Neutrophil (primary cell): Measurements from ENCODE around the gene FEZ2.

ENCODE experiments used
- H3K27ac ChIP-seq: fragments of 200-600 bp; sonication (generic); 2 replicates; pipeline ENCODE4 v1.5.1; 2016; ENCODE audit warnings: mild to moderate bottlenecking, moderate library complexity
- H3K27me3 ChIP-seq: fragments of 200-600 bp; sonication (generic); 2 replicates; pipeline ENCODE4 v1.6.0; 2016; ENCODE audit warnings: mild to moderate bottlenecking
- H3K36me3 ChIP-seq: fragments of 200-600 bp; sonication (generic); 2 replicates; pipeline ENCODE4 v1.5.1; 2017
- H3K4me1 ChIP-seq, 2 experiments: fragments of 200-600 bp in 1 of 2; sonication (generic) in 1 of 2; 1 replicate in 1 of 2; 2 replicates in 1 of 2; pipeline versions ENCODE4 v1.5.1 to v1.6.1; 2013 to 2016; ENCODE audit warnings: low read depth in 1 of 2, low read length in 1 of 2, mild to moderate bottlenecking in 1 of 2, moderate library complexity in 1 of 2; ENCODE audit not compliant: control insufficient read depth in 1 of 2, insufficient read depth in 1 of 2
- H3K4me3 ChIP-seq, 2 experiments: fragments of 200-600 bp in 1 of 2; sonication (generic) in 1 of 2; 1 replicate in 1 of 2; 2 replicates in 1 of 2; pipeline ENCODE4 v1.5.1; 2013 to 2016; ENCODE audit warnings: low read depth in 1 of 2, low read length in 1 of 2, mild to moderate bottlenecking in 1 of 2, moderate library complexity in 1 of 2
- H3K9me3 ChIP-seq: fragments of 200-600 bp; sonication (generic); 2 replicates; pipeline ENCODE4 v1.5.1; 2016
- TF ChIP-seq, protein P1 (sequence below): fragments of 200-600 bp; sonication (generic); IDR thresholded peaks from 2 replicates; pipeline ENCODE4 v1.5.1; 2016; ENCODE audit warnings: antibody characterized with exemption

Gene FEZ2

GRCh38 chr2:36572054-36572718 lies 25.8 kb downstream of the FEZ2 start:
- Histone ChIP-seq H3K27me3 (no peaks in the 10 kb centered on the region), H3K27ac (no peak overlapping the region), H3K4me1 (peaks cover 0 to 6% of the 10 kb centered on the region in 2 experiments), H3K9me3 (no peaks in the 10 kb centered on the region), H3K4me3 (no peak overlapping the region), H3K36me3 (peaks cover 72% of the 10 kb centered on the region)
- TF ChIP-seq, protein P1, sequence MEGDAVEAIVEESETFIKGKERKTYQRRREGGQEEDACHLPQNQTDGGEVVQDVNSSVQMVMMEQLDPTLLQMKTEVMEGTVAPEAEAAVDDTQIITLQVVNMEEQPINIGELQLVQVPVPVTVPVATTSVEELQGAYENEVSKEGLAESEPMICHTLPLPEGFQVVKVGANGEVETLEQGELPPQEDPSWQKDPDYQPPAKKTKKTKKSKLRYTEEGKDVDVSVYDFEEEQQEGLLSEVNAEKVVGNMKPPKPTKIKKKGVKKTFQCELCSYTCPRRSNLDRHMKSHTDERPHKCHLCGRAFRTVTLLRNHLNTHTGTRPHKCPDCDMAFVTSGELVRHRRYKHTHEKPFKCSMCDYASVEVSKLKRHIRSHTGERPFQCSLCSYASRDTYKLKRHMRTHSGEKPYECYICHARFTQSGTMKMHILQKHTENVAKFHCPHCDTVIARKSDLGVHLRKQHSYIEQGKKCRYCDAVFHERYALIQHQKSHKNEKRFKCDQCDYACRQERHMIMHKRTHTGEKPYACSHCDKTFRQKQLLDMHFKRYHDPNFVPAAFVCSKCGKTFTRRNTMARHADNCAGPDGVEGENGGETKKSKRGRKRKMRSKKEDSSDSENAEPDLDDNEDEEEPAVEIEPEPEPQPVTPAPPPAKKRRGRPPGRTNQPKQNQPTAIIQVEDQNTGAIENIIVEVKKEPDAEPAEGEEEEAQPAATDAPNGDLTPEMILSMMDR: no peak

DNA sequence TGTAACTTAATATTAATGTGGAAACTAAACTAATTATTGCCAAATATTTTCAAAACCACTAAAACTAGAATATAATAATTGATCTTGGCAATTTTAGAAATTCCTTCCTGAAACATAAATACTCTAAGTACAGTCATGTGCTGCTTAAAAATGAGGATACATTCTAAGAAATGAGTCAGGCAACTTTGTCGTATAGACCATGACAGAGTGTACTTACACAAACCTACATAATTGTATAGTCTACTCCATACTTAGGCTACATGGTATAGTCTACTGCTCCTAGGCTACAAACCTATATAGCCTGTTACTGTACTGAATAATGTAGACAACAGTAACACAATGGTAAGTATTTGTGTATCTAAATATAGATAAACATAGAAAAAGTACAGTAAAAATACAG lies 27.6 kb downstream of the FEZ2 start:
- H3K27ac ChIP-seq: no peak overlapping the region
- H3K27me3 ChIP-seq: no peaks in the 10 kb centered on the region
- TF ChIP-seq, protein P1: no peak
- H3K9me3 ChIP-seq: no peaks in the 10 kb centered on the region
- peaks cover 73% of the 10 kb centered on the region for H3K36me3 ChIP-seq
- H3K4me1 ChIP-seq: no peaks in the 10 kb centered on the region
- no peak overlapping the region for H3K4me3 ChIP-seq

GRCh38 chr2:36569267-36569856 lies 28.6 kb downstream of the FEZ2 start:
- Histone ChIP-seq H3K36me3 (peaks cover 69% of the 10 kb centered on the region), H3K4me1 (peaks cover 5 to 9% of the 10 kb centered on the region in 2 experiments), H3K4me3 (no peak overlapping the region), H3K9me3 (no peaks in the 10 kb centered on the region), H3K27ac (no peak overlapping the region), H3K27me3 (no peaks in the 10 kb centered on the region)
- TF ChIP-seq, protein P1: no peak

GRCh38 chr2:36568516-36569246 lies 29.3 kb downstream of the FEZ2 start:
- H3K9me3 ChIP-seq: no peaks in the 10 kb centered on the region
- no peaks in the 10 kb centered on the region for H3K27me3 ChIP-seq
- H3K4me3 ChIP-seq: no peak overlapping the region
- H3K27ac ChIP-seq: no peak overlapping the region
- H3K36me3 ChIP-seq: peaks cover 62% of the 10 kb centered on the region
- TF ChIP-seq, protein P1: no peak
- peaks cover 12 to 15% of the 10 kb centered on the region in 2 experiments for H3K4me1 ChIP-seq

DNA sequence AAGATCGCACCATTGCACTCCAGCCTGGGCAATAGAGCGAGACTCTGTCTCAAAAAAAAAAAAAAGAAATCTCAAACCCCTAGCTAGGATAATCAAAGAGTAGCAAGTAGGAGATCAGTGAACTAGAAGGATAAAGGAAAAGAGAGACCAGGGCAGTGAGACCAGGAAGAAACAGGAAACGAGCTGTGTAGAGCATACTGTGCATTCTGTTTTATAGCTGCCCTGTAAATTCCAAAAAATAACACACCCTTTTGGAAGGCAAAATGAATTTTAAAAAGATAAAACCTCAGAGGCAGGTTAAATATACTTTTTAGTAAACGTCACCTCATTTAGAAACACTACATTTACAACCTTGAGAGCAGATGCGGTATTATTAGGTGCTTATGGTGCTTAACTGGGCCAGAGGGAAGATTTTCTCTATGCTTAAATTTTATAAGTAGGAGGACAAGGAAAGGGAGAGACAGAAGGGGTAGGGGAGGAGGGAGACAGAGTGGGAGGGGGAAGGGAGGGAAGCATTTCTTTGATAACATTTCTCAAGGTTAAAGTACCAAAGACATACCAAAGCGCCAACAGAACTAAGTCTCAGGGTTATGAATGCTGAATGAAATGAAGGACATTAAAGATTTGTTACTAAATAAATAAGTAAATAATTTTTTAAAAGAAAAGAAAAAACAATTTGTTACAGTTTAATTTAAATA lies 30.1 kb downstream of the FEZ2 start:
- H3K27ac ChIP-seq: no peak overlapping the region
- no peaks in the 10 kb centered on the region for H3K27me3 ChIP-seq
- peaks cover 54% of the 10 kb centered on the region for H3K36me3 ChIP-seq
- H3K4me1 ChIP-seq: peaks cover 20 to 24% of the 10 kb centered on the region in 2 experiments
- TF ChIP-seq, protein P1: no peak
- H3K9me3 ChIP-seq: no peaks in the 10 kb centered on the region
- H3K4me3 ChIP-seq: no peak overlapping the region
